Mesenchymal stem cell (in vitro differentiated cells and primary cell): ENCODE measurements around the gene SLC25A39.
"Not testable (repeated sequence)": the region's sequence is repeated elsewhere in the genome, so short reads cannot be mapped to it uniquely, and the experiment has no call there.

Experiments used
- DNase-seq: peaks from one replicate; pipeline ENCODE4 v3.0.0-alpha.2; 2013
- H2AFZ ChIP-seq: one replicate; pipeline ENCODE4 v1.6.1; 2013; ENCODE audit warnings: low read depth, mild to moderate bottlenecking, control low read depth, inconsistent platforms, low read length, moderate library complexity
- H2AK5ac ChIP-seq: 2 replicates; pipeline ENCODE4 v1.6.1; 2013; ENCODE audit warnings: low read length, moderate library complexity, mild to moderate bottlenecking, inconsistent platforms; ENCODE audit not compliant: severe bottlenecking
- H2BK120ac ChIP-seq: one replicate; pipeline ENCODE4 v1.6.1; 2013; ENCODE audit warnings: low read depth, mild to moderate bottlenecking, inconsistent platforms, low read length, moderate library complexity
- H2BK12ac ChIP-seq, 2 experiments: one replicate each; pipeline ENCODE4 v1.6.1; 2013; ENCODE audit warnings: inconsistent platforms in 2 of 2, low read length in 2 of 2, mild to moderate bottlenecking in 2 of 2, moderate library complexity in 2 of 2, control low read depth in 1 of 2
- H2BK15ac ChIP-seq: one replicate; pipeline ENCODE4 v1.6.1; 2013; ENCODE audit warnings: mild to moderate bottlenecking, low read depth, inconsistent platforms; ENCODE audit not compliant: poor library complexity, severe bottlenecking
- H2BK5ac ChIP-seq: 2 replicates; pipeline ENCODE4 v1.6.1; 2013; ENCODE audit warnings: low read depth, mild to moderate bottlenecking, low read length, control low read depth, inconsistent platforms; ENCODE audit not compliant: poor library complexity, severe bottlenecking
- H3K14ac ChIP-seq, 2 experiments: one replicate each; pipeline ENCODE4 v1.6.1; 2013; ENCODE audit warnings: inconsistent platforms in 2 of 2, low read length in 2 of 2, control low read depth in 1 of 2, mild to moderate bottlenecking in 1 of 2, moderate library complexity in 1 of 2
- H3K18ac ChIP-seq, 2 experiments: one replicate each; pipeline ENCODE4 v1.6.1; 2013; ENCODE audit warnings: inconsistent platforms in 2 of 2, low read length in 2 of 2, control low read depth in 1 of 2, low read depth in 1 of 2, mild to moderate bottlenecking in 1 of 2
- H3K23ac ChIP-seq, 2 experiments: one replicate each; pipeline ENCODE4 v1.6.1; 2013; ENCODE audit warnings: inconsistent platforms in 2 of 2, low read length in 2 of 2, mild to moderate bottlenecking in 2 of 2, moderate library complexity in 2 of 2, control low read depth in 1 of 2
- H3K27ac ChIP-seq: 2 replicates; pipeline ENCODE4 v1.5.1; 2013; ENCODE audit warnings: mild to moderate bottlenecking, moderate library complexity, low read length, control low read depth, inconsistent platforms; ENCODE audit not compliant: poor library complexity, severe bottlenecking
- H3K27me3 ChIP-seq, 2 experiments: 2 replicates each; pipeline versions ENCODE4 v1.6.1 to v1.7.0; 2013; ENCODE audit warnings: low read length in 2 of 2, mild to moderate bottlenecking in 2 of 2, moderate library complexity in 2 of 2, control low read depth in 1 of 2, inconsistent platforms in 1 of 2; ENCODE audit not compliant: control insufficient read depth in 1 of 2, insufficient read depth in 1 of 2
- H3K36me3 ChIP-seq, 2 experiments: 2 replicates each; pipeline versions ENCODE4 v1.6.1 to v1.7.0; 2013; ENCODE audit warnings: low read length in 2 of 2, control low read depth in 1 of 2, inconsistent platforms in 1 of 2, low read depth in 1 of 2, mild to moderate bottlenecking in 1 of 2; ENCODE audit not compliant: insufficient read depth in 2 of 2, control insufficient read depth in 1 of 2
- H3K4ac ChIP-seq, 2 experiments: one replicate each; pipeline ENCODE4 v1.6.1; 2013; ENCODE audit warnings: inconsistent platforms in 2 of 2, low read length in 2 of 2, mild to moderate bottlenecking in 2 of 2, moderate library complexity in 2 of 2, control low read depth in 1 of 2, low read depth in 1 of 2
- H3K4me1 ChIP-seq: 2 replicates; pipeline ENCODE4 v1.6.1; 2013; ENCODE audit warnings: low read depth, low read length, control low read depth; ENCODE audit not compliant: control insufficient read depth, insufficient read depth
- H3K4me2 ChIP-seq: 2 replicates; pipeline ENCODE4 v1.6.1; 2013; ENCODE audit warnings: low read length, mild to moderate bottlenecking, inconsistent platforms; ENCODE audit not compliant: poor library complexity, severe bottlenecking
- H3K4me3 ChIP-seq, 2 experiments: 2 replicates each; pipeline versions ENCODE4 v1.5.1 to v1.7.0; 2013; ENCODE audit warnings: low read length in 2 of 2, mild to moderate bottlenecking in 2 of 2, control low read depth in 1 of 2, low read depth in 1 of 2; ENCODE audit not compliant: insufficient read depth in 1 of 2
- H3K79me1 ChIP-seq: replicated peaks from 2 replicates; pipeline ENCODE4 v1.6.1; 2013; ENCODE audit warnings: mild to moderate bottlenecking, control low read depth, low read length, inconsistent platforms; ENCODE audit not compliant: poor library complexity, severe bottlenecking
- H3K9ac ChIP-seq: 2 replicates; pipeline ENCODE4 v1.7.0; 2013; ENCODE audit warnings: mild to moderate bottlenecking, low read length, moderate library complexity
- H3K9me3 ChIP-seq: 2 replicates; pipeline ENCODE4 v1.7.0; 2013; ENCODE audit warnings: mild to moderate bottlenecking, low read length; ENCODE audit not compliant: control insufficient read depth
- H4K8ac ChIP-seq: one replicate; pipeline ENCODE4 v1.6.1; 2013; ENCODE audit warnings: inconsistent platforms, mild to moderate bottlenecking, low read length, moderate library complexity
- H4K91ac ChIP-seq: one replicate; pipeline ENCODE4 v1.6.1; 2013; ENCODE audit warnings: mild to moderate bottlenecking, low read length, inconsistent platforms
- WGBS: methylation state at CpG from one replicate; pipeline ENCODE4 v1.1.7; 2013; ENCODE audit warnings: mixed read lengths; 5-methylcytosine and 5-hydroxymethylcytosine counted together

Gene SLC25A39

DNA sequence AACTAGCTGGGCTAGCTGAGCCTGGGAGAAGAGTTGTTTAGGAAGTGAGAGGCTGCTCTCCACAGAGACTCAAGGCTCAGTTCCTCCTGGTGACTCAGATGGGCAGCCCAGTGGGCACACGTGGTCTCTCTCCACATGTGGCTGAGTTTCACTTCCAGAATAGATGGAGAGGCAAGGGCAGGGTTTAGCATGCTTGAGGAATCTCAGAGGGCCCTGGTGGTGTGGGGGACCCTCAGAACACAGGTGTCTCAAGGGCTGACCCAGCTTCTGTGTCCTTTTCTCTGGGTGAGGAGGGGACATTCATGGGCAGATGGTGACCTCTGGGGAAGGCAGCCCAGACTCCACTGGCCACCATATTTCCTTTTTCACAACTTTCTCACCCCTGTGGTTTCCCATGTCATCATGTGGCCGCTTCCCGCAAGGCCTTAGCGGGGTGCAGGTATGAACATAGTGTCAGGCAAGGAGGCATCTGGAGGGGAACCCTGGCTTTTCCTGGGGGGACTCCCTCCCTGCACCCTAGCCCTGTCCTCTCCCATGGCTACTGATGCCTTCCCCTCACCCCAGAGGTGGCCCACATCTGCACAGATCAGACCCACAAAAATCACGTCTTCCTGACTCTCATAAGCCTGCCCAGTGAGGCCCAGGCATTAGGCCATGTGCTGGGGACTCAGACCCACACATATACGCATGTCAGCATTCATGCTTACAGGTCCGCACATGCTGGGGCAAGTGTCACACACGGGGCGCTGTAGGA lies 23.8 kb upstream of the SLC25A39 start:
- Histone ChIP-seq H3K14ac (no peak overlapping the region), H3K36me3 (peaks cover 42 to 50% of the 10 kb centered on the region in 2 experiments), H3K27ac (no peak overlapping the region), H3K18ac (peak overlapping the region in 1 of 2 experiments; percentile 30), H3K4me1 (peaks cover 17% of the 10 kb centered on the region), H2AK5ac (no peak overlapping the region), H3K23ac (no peak overlapping the region), H3K9ac (peak overlapping the region; percentile 5), H3K4me2 (no peak overlapping the region), H4K8ac (no peak overlapping the region), H3K79me1 (peaks cover 24% of the 10 kb centered on the region), H2BK120ac (no peak overlapping the region), H3K9me3 (no peaks in the 10 kb centered on the region), H2BK5ac (no peak overlapping the region), H3K4me3 (no peak overlapping the region), H4K91ac (no peak overlapping the region), H2BK12ac (no peak overlapping the region), H2BK15ac (no peak overlapping the region), H3K4ac (no peak overlapping the region), H3K27me3 (no peaks in the 10 kb centered on the region), H2AFZ (no peak overlapping the region)
- peak; percentile 40 for DNase-seq
- WGBS, result 90% methylated on average over 9 of the region's 9 CpGs

DNA sequence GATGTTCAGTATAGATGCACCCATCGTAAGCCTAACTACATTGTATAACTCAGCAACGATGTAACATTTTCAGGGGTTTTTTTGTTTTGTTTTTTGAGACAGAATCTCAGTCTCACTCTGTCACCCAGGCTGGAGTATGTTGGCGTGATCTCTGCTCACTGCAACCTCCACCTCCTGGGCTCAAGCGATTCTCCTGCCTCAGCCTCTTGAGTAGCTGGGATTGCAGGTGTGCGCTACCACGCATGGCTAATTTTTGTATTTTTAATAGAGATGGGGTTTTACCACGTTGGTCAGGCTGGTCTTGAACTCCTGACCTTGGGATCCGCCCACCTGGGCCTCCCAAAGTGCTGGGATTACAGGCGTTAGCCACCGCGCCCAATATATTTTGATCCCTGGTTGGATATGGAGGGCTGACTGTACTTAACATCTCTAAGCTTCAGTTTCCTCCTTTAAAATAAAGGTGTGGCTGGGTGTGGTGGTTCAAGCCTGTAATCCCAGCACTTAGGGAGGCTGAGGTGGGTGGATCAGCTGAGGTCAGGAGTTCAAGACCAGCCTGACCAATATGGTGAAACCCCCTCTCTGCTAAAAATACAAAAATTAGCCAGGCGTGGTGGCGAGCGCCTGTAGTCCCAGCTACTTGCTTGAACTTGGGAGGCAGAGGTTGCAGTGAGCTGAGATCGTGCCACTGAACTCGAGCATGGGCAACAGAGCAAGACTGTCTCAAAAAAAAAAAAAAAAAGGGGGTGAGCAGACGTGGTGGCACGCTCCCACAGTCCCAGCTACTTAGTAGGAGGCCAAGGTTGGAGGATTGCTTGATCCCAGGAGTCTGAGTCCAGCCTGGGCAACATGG lies 22.8 kb upstream of the SLC25A39 start:
- DNase-seq, H3K18ac ChIP-seq, H2BK5ac ChIP-seq, H2BK12ac ChIP-seq, H3K4me2 ChIP-seq, H2BK120ac ChIP-seq, H2AK5ac ChIP-seq, H3K4me3 ChIP-seq, H3K9me3 ChIP-seq, H2BK15ac ChIP-seq, H3K14ac ChIP-seq, H3K4ac ChIP-seq, H3K27ac ChIP-seq, H3K23ac ChIP-seq, H4K91ac ChIP-seq, H2AFZ ChIP-seq, H3K27me3 ChIP-seq, H4K8ac ChIP-seq: not testable (repeated sequence)
- H3K4me1 ChIP-seq, result peaks cover 17% of the 10 kb centered on the region
- WGBS, result 94% methylated on average over 16 of the region's 18 CpGs
- H3K9ac ChIP-seq, result peak overlapping the region; percentile 11
- peaks cover 34 to 40% of the 10 kb centered on the region in 2 experiments for H3K36me3 ChIP-seq
- peaks cover 24% of the 10 kb centered on the region for H3K79me1 ChIP-seq

DNA sequence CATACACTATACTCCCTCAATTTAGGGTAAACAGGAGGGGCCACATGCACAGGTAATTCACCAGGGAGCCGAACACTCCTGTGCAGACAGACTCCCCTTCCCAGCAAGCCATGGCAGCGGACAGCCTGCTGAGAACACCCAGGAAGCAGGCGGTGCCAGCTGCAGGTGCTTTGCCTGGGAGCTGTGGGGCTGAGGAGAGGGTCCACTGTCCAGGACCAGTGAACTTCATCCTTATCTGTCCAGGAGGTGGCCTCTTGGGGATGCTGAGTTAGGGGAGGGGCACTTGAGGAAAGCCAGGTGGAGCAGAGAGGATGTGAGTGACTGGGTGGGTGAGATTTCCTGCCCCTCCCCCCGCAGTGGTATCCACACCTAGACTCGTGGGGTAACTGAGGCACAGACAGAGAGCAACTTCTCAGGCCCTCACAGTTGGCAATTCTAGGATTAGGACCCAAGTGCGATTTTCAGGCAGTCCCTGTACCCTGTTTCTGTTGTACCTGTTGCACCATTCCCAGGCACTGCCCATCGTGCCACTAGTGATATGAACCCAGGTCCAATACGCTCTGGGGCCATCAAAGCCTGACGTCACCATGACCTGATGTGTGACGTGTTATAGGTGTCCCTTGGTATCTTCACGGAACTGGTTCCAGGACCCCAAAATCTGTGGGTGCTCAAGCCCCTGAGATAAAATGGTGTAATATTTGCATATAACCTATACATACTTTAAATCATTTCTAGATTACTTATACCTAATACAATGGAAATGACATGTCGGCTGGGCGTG lies 21.6 kb upstream of the SLC25A39 start:
- Histone ChIP-seq H4K91ac (no peak overlapping the region), H3K9ac (peak overlapping the region; percentile 98), H3K36me3 (peaks cover 22 to 28% of the 10 kb centered on the region in 2 experiments), H3K79me1 (peaks cover 20% of the 10 kb centered on the region), H2AK5ac (no peak overlapping the region), H4K8ac (no peak overlapping the region), H2AFZ (no peak overlapping the region), H3K4ac (no peak overlapping the region), H3K27ac (no peak overlapping the region), H2BK12ac (peak overlapping the region in 1 of 2 experiments; percentile 7), H2BK120ac (no peak overlapping the region), H3K4me2 (peak overlapping the region; percentile 92), H3K18ac (no peak overlapping the region), H3K9me3 (no peaks in the 10 kb centered on the region), H2BK5ac (no peak overlapping the region), H3K14ac (peak overlapping the region in 1 of 2 experiments; percentile 29), H3K4me3 (peak overlapping the region in 1 of 2 experiments; percentile 100), H3K4me1 (peaks cover 17% of the 10 kb centered on the region), H2BK15ac (no peak overlapping the region), H3K23ac (no peak overlapping the region), H3K27me3 (no peaks in the 10 kb centered on the region)
- DNase-seq, result no peak
- WGBS, result 86% methylated on average over 12 of the region's 13 CpGs
